Activated CD4-positive, alpha-beta T cell treated with anti-CD3 and anti-CD28 coated beads, Interleukin-2, amount 50 U/mL, for 16 hours (primary cell): ENCODE results near the gene BRD4.

Experiments
- DNase-seq: peaks from one replicate; pipeline ENCODE4 v3.0.0-alpha.2; 2020

The BRD4 gene

DNA sequence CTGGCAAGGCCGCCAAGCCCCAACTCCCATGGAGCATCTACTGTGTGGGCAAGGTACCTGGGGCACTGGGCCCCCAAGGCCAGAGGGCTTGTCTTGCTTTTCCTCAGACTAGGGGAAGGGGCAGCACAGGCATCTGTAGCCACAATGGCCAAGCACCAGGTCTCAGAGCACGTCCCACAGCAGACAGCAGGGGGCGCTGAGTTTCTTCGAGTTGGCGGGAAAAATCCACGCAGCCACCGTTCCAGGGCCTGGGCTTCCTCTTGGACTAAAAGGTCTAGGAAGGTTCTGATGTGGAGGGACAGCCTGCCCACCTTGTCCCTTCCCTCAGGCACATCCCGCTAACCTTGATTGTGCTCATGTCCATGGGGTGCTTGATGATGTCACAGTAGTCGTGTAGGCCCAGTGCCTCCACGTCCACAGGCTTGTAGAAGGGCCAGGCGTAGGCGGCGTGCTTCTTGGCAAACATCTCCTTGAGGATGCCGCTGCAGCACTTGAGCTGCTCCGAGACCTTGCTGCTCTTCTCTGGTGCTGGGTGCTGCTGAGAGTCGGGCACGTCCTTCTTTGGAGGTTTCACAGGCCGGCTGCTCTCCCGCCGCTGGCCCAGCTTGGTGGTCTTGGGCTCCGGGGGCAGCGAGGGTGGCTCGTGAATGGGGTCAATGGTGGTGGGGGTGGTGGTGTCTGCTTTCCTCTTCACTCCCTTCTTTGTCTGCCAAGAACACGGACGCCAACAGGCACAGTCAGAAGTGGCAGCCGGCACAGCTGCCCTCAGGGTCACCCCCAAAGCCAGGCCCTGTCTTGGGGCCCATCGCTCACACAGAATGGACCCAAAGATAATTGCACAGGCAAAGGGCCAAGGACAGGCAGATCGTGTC, 68.0 kb downstream of the BRD4 start:
- peak; percentile 58 for DNase-seq

DNA sequence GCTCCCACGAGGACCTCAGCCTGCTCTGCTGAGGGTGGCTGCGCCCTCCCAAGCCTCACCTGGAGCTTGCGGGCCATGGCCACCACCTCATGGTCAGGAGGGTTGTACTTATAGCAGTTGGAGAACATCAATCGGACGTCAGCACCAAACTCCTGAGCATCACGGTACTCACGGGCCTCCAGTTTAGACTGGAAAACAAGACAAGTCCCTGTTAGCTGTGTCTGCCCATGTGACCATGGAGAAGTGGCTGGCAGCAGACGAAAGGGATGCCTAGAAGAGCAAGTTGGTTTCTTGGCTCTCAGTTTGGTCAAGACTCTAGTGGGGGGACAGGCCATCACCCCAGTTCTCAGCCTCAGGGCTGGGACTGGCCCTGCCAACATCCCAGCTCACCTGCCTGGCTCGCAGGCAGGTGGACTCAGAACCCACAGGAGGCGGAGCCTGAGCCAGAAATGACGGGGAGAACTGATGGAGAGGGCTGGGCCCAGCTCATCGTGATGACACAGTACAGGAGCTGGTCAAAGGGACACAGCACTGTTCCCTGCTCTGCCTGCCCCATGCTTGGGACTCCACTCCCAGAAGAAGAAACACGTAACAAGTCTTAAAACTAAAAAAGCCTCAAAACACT, 68.9 kb downstream of the BRD4 start:
- DNase-seq = no peak

DNA sequence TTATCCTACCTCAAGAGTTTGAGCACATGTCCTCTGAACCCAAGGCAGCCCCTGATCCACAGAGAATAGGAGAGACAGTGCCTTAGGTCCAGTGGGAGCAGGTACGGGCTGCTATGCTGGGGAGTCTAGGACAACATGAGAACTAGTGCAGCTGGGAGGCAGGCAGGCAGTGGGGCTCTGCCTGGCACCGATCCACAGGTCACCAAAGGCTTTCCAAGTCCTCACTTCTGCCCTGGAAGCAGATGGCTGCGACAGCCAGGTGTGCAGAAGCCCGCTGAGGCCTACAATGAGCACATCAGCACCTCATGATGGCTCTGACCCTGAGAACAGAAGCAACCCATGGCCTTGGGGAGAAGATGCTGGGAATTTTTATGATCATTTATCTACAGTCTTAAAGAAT, 70.3 kb downstream of the BRD4 start:
- DNase-seq = no peak

DNA sequence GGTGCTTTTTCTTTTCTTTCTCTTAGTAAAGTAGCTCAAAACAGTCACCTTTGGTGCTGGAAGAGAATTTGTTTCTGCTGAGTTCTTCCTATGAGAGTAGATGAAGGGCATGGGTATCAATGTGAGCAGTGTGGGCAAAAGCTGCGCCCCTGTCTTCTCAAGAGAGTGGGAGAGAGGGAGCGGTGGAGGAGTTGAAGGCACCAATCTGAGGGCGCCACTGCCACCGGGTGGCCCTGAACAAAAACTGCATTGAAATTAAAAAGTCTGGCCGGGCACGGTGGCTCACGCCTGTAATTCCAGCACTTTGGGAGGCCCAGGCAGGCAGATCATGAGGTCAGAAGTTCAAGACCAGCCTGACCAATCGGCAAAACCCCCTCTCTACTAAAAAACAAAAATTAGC, 71.4 kb downstream of the BRD4 start:
- no peak for DNase-seq

DNA sequence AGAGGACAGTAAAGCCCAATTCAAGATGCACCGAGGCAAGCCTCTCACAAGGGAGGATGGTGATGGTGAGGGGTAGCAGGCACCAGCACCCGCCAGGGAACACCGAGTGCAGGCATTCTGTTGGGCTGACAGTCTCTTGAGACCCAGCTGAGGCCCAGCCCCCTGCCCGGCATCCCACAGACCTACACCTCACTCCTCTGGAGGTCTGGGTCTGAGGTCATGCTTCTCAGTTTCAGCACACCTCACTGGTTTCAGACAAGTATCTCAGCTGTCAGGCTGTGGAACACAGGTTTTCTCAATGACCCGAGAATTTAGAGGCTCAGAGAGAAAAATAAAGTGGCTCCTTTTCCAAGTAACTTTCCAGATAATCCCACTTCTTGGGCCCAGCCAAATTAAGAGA, 72.4 kb downstream of the BRD4 start:
- no peak for DNase-seq

DNA sequence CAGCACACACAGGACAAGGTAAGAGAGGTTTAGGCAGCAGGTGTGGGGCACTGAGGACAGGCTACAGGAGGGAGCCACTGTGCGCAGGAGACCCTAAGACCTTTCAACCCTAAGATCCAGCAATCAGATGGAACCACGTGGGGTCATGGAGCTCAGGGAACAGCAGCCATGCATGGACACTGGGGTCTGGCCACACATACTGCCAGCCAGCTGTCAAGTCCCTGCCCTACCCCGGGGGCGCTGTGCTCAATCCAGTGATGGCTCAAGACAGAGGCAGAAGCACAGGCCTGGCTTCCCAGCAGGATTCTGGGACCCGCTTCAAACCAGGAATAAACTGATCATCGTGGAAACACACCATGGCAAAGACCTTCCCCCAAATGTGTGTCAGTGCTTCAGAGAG, 74.6 kb downstream of the BRD4 start:
- no peak for DNase-seq

DNA sequence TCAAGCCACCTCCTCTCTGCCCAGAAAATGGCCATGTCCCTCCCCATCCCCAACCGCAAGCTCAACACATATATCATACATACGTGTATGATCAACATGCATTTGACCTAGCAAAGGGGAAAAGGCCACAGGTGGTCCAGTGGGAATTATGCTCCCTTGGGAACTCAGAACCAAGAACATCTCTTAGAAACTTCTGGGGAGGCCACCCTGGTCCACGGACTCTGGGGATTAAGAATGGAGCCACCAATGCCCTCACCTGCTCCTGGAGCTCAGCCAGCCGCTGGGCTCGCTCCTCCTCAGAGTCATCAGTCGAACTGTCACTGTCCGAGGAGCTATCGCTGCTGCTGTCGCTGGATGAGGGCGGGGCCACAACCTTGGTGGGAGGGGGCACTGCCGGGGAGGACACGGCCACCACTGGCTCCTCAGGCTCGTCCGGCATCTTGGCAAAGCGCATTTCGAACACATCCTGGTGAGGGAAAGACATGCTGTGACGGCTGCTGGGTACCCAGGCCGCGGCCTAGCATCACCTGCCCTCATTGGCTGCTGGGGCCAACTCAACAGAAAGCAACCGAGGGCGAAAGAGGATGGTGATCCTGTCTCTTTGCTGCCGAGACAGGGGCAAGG, 75.5 kb downstream of the BRD4 start:
- DNase-seq = no peak

DNA sequence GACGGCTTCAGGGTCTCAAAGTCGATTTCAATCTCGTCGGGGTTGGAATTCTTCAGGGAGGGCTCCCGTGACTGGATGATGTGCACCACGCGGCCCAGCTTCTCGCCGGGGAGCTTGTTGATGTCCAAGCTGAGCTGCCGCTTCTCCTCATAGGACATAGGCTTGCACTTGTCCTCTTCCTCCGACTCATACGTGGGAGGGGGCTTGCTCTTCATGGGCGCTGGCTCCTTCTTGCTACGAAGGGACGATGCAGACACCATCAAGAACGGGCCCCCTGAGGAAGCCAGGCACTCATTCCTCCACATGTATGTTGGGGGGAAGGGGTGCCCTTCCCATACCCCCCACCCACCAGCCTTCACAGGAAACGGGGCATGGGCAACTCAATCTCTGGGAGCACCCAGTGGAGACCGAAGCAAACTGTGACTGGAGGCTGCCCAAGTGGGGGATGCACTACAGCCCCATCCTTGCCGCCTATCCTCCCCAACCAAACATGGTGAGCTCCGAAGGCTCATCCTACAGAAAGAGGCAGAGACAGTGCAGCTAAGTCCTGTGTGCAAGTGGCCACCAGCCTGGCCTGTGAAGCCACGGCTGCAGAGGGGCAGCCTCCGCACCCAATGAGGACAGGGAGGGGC, 76.9 kb downstream of the BRD4 start:
- no peak for DNase-seq

DNA sequence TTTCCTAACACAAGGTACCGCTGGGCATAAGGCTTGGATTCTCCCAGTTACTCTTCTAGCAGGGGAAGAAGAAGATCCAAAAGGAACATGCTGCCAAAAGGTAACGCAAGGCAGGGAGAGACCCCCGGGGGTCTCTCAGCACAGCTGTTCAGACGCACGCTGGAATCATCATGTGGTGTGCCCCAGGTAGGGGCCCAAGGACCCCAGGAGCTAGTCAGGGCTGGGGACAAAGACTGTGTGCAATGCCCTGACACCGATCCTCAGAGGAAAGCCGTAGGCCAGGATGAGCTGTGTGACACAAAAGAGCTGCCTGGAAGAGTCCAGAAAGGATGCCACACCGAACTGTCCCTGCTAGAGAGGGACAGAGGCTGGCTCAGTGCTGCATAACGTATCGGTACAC, 77.8 kb downstream of the BRD4 start:
- no peak for DNase-seq

DNA sequence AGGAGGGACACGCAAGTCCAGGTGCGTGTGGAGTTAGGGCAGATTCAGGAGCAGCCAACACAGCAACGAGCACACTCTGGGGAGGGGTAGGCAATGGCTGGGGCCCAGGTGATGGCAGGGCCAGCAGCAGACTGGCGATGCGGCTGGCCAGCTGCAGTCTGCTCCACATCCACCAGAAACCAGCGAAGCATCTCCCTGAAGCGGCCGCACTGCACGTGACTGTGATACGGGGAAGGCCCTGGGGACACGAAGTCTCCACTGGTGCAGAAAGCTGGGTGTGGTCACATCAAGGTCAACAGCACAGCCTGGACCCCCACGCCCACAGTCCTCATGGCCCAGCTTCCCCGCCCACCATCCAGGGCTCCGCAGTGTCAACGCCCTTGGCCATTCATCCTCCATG, 78.8 kb downstream of the BRD4 start:
- DNase-seq = no peak

DNA sequence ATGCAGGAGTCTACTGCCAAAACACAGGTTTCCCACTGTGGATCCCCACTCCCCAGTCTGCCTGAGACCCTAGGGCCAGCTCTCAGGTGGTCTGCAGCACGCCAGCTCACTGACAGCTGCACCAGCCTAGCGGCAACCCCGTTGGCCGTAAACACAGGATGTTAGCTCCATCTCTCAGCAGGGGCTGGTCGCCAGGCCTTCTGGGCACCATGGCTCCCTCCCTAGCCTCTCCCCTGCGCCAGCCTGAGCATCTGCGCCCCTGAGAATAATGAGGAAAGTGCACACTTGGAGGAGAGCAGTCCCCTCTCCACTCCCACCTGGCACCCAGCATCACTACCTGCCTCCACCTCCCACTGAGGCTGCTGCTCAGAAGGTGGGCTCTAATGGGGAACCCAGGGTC, 79.3 kb downstream of the BRD4 start:
- DNase-seq = no peak

DNA sequence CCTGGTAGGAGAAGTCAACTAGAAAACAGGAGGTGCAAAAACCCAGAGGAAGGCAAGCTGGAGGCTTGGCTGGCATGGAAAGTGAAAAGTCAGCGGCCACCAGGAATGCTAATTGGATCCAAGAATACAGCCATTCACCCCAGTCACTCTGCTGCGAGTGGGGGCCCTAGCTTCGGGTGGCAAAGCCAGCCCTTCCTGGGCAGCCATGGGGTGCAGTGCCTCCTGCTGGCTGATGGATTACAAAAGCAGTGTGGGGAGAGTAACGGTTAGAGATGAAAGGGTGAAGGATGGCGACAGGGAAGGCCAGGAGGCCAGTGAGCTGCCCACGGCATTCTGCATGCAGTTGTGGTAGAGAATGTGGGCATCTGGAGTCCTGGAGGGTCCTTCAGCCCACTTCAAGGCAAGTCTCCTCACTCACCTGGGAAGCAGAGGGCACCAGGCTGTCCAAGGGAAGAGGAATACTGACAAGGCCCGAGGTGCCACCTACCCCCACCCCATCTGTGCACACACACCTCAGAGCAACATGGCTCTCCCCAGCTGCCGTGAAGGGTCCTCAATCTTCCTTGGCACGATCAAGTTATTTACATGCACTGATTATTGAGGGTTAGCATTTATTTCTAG, 79.8 kb downstream of the BRD4 start:
- DNase-seq = no peak

DNA sequence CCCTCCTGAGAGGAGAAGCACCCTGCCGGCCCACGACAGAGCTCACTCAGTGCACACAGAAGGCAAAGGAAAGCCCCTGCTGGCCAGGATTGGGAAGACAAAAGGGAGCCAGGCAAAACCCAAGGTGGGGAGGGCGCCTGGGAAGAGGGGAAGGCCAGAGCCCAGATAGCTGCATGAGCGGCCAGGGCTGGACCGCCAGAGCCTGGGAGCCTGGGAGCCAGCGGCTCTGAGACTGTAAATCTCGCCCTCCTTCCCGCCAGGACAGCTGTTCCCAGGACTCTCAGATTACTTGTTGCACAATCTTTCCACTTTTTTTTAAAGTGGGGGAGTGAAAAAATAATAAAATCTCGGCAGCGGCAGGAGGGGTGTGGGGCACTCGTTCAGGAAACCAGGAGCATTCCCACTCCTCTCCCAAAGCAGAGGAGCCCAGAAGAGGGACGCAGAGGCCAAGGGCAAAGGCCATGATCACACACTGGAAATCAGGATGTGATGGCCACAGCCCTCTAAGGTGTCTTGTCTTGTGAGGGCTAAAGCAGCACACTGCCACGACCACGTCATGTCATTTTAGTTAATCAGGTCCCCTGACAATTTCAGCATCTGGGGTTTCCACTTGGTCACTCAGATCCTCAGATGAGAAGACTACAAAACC, 80.5 kb downstream of the BRD4 start:
- DNase-seq = no peak

DNA sequence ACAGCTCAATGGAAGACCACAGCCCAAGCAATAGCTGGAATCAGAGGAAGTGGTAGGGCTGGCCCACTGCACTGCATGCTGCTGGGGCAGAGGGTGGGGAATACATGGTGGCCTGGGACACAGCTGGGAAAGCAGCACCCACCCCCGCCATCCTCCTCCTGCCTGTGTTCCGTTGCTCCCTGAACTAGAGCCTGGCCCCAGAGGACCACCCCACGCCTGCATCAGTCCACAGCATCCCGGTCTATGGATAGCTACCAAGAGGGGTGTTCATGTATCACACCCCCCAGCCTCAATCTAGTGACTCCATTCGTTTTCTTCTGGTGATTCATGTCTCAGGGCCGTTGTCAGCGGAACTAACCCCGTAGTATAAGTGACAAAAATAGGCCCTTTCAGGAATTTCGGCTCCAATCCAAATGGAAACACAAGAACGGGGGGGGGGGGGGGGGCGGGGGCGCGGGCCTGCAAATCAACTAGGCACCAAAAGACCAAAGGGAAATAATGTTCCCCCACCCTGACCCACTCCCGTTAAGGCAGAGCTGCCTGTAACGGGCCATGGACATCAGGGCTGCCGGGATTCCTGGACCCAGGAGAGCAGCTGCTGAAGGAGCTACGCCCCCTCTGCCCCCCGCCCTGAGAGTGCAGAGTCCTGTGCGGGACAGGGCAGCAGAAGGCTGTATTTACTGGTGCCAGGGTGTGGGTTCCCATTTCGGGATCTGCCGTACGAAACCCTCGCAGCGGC, 81.2 kb downstream of the BRD4 start:
- no peak for DNase-seq

DNA sequence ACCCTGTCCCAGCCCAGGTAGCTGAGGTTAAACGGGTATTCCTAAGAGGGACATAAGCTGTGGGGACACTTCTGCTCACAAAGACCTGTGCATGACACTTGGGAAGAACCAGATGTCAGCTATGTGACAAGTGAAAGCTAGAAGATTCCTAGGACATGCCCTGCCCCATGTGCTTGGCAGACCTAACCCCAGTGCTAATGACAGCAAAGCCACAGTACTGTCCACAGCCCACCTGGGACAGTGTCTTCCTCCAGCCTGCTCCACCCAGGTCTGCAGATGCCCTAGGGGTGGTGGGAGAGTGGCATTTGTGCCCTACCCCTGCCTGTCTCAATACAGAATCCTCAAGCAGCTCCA, 81.7 kb downstream of the BRD4 start:
- no peak for DNase-seq

DNA sequence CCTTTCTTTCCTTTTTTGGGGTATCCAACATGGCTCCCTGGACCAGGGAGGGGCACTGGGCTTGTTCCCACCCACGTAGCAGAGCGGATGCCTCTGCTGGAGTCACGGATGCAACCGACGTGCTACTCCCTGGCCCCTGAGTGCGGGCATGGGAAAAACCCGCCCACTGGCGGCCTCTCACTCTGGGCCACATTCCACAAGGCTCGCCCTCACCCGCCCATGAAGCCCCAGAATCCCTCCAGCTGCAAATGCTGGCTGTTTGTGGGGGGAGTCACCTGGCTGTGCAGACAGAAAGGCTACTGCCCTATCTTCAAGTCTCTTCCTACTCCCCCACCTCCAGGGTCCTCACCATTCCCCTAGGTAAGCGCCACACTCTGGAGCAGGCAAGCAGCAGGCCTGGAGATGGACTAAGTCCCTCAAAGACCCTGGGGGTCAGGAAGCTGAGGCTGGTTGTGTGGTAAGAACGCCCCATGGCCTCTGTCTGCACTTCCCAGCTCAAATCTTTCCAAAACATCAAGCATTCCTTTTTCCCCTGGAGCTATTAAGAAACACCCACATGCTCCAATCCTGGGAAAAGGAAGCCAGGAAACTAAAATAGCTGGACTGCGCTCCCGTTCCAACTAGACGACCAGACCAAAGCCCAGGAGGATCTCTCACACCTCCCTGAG, 82.2 kb downstream of the BRD4 start:
- DNase-seq = no peak

DNA sequence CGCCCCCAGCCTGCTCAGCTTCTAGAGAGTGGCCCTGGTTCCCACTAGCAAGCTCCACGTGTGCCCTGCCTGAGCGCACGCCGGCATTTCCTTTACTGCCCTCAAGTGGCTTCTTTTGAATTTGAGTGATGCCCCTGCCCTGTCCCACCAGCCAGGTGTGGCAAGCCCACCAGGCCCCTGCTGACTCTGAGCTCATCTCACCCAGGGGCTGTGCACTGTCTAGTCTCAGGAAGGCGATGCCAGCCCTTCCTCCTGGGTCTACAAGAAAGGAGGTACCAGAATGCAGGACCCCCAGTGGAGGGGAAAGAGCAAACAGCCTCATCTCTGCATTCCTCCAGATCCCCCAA, 82.8 kb downstream of the BRD4 start:
- no peak for DNase-seq

DNA sequence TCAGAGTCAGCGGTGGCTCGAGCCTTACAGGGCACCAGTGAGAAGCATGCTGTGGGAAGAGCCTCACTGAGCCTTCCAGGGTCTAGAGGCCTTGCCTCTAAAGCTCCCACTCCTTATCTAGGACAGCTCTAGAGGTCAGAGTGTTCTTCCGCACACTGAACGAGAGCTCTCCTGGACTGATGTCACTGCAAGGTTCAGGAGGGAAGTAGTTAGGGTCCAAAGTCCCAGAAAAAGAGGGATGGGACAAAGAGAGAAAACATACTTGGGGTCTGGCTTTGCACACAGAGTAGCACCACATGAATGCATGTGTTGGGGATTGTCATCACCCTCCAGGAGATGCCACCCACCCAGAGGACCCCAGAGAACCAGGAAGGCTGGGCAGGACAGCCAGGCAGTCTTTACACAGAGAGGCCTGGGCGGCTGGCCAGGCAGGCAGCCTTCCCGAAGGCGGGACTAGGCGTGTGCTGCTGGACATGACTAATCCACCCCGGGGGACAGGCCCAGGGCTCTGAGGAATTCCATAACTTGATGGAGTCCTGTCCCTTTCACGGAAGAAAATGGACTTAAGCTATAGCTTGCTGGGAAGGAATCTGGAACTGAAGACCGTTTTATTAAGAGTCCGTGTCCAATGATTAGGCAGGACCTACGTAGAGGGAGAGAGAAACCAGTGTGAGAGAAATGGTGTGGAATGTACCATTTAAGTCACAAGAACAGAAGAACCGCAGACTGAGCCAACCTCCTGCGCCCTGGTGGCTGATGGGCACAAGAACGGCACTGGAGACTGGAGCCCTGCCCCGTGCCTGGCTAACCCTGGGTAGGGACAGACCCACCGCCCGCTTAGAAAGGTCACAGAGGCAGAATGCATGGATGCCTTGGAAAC, 83.5 kb downstream of the BRD4 start:
- no peak for DNase-seq

DNA sequence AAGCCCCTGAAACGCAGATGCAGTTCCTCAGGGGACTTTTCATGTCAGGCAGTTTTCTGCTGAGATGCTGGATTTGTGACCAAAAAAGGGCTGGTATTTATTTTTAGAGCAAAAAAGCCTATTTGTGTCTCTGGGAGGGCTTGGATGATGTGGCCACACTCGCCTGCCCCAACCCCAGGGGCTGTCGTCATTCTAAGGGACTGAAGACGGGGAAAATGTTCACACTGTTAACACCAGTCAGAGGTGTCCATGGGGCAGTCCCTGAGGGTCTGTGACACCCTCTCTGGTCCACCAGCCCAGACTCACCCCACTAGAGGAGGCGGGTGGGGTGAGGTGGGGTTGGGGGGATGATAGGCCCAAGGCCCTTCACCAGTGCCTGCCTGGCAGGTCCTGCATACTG, 84.2 kb downstream of the BRD4 start:
- no peak for DNase-seq
